Spleen (tissue), 7 donors: ENCODE data around the gene ADORA1.

ENCODE experiments used
- POLR2A ChIP-seq, 3 donors: fragments of 450-650 bp; IDR thresholded peaks; one replicate each; pipeline ENCODE4 v1.5.1; 2017; ENCODE audit warnings: antibody characterized with exemption in 3 of 3, mild to moderate bottlenecking in 1 of 3
- POLR2AphosphoS5 ChIP-seq, 3 donors: sonication (generic); formaldehyde crosslinking; IDR thresholded peaks; one replicate each; pipeline ENCODE4 v1.5.1; 2017; ENCODE audit warnings: antibody characterized with exemption in 3 of 3
- TF ChIP-seq, protein P1 (sequence below), 11 experiments: fragments of 200-600 bp in 7 of 11; fragments of 450-650 bp in 4 of 11; sonication (generic) in 4 of 11; IDR thresholded peaks in 8 of 11; conservative IDR thresholded peaks in 3 of 11; 1 replicate in 7 of 11; 2 replicates in 4 of 11; pipeline versions ENCODE4 v1.4.0 to v1.8.0; 2016 to 2021; ENCODE audit warnings: antibody characterized with exemption in 11 of 11, inconsistent platforms in 4 of 11, mild to moderate bottlenecking in 1 of 11
- donor health status: DM: no; HTN: no; CAD: no; lungs with moderate emphysema.
- donor health status: DM: no; HTN: no; CAD: no.
- donor health status: DM: no; HTN: no; CAD: no.

DNA sequence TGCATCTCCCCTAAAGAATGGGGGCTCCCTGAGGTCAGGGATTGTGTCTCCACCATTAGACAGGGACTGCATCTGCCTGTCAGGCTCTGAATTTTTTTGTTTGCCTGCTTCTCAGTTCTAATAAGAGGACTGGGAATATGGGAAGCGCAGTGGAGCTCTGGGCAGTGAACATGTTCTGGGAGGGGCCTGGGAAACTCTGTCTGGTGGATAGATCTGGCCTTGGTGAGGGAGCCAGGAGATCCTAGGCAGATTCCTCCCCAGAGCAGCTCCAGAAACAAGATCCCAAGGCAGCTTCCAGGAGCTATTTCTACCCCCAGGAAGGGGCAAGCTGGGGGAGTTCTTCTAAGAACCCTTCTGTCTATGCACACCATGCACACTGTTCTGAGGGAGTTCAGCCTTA, 29.1 kb upstream of the ADORA1 start:
- TF ChIP-seq POLR2A (IDR thresholded peaks at IDR 0.05) (no peak), POLR2AphosphoS5 (IDR thresholded peaks at IDR 0.05) (no peak)
- TF ChIP-seq, protein P1, sequence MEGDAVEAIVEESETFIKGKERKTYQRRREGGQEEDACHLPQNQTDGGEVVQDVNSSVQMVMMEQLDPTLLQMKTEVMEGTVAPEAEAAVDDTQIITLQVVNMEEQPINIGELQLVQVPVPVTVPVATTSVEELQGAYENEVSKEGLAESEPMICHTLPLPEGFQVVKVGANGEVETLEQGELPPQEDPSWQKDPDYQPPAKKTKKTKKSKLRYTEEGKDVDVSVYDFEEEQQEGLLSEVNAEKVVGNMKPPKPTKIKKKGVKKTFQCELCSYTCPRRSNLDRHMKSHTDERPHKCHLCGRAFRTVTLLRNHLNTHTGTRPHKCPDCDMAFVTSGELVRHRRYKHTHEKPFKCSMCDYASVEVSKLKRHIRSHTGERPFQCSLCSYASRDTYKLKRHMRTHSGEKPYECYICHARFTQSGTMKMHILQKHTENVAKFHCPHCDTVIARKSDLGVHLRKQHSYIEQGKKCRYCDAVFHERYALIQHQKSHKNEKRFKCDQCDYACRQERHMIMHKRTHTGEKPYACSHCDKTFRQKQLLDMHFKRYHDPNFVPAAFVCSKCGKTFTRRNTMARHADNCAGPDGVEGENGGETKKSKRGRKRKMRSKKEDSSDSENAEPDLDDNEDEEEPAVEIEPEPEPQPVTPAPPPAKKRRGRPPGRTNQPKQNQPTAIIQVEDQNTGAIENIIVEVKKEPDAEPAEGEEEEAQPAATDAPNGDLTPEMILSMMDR (IDR thresholded peaks at IDR 0.05 in 8 of 11, conservative IDR thresholded peaks at IDR 0.05 in 3 of 11): no peak
